ENCODE measurements around the gene PPP1R2. TPM values are rescaled to one million over a fixed set of nuclear protein-coding genes. Genes with fewer than 3 reads are reported as not detected.

Gene PPP1R2
- polyA plus RNA-seq, 1 of the 3 experiments (the other 2 are of a cell fraction) = 8.1 TPM

DNA sequence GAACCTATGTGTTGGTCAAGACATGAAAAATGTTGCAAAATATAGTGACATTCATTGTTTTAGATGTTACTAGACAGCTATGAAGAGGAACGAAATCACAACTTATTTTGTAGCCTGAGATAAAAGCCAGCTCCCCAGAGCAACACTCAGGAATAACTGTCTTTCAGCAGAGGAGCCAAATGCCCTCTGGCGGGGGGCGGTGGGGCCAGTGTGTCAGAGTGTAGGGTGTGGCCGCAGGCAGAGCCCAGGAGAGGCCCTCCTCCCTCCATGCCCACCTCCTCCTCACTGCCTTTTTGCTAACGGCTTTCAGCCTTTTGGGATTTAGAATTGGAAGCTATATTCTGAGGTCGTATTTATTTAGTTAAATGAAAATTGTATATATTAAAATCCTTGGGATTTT is 23.7 kb upstream of the PPP1R2 start (continued):
- TF ChIP-seq, protein P1, sequence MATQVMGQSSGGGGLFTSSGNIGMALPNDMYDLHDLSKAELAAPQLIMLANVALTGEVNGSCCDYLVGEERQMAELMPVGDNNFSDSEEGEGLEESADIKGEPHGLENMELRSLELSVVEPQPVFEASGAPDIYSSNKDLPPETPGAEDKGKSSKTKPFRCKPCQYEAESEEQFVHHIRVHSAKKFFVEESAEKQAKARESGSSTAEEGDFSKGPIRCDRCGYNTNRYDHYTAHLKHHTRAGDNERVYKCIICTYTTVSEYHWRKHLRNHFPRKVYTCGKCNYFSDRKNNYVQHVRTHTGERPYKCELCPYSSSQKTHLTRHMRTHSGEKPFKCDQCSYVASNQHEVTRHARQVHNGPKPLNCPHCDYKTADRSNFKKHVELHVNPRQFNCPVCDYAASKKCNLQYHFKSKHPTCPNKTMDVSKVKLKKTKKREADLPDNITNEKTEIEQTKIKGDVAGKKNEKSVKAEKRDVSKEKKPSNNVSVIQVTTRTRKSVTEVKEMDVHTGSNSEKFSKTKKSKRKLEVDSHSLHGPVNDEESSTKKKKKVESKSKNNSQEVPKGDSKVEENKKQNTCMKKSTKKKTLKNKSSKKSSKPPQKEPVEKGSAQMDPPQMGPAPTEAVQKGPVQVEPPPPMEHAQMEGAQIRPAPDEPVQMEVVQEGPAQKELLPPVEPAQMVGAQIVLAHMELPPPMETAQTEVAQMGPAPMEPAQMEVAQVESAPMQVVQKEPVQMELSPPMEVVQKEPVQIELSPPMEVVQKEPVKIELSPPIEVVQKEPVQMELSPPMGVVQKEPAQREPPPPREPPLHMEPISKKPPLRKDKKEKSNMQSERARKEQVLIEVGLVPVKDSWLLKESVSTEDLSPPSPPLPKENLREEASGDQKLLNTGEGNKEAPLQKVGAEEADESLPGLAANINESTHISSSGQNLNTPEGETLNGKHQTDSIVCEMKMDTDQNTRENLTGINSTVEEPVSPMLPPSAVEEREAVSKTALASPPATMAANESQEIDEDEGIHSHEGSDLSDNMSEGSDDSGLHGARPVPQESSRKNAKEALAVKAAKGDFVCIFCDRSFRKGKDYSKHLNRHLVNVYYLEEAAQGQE (IDR thresholded peaks at IDR 0.05; ENCODE audit: low read depth, low read length) = no peak
- TF ChIP-seq PBX3 (IDR thresholded peaks at IDR 0.05) = no peak
- no peak for TF ChIP-seq POLR2AphosphoS5 (IDR thresholded peaks at IDR 0.05; ENCODE audit: low read depth, low read length)
- no peak for TF ChIP-seq ZBTB33 (IDR thresholded peaks at IDR 0.05; ENCODE audit: borderline replicate concordance, low read depth)
- no peak for TF ChIP-seq FOXM1 (IDR thresholded peaks at IDR 0.05; ENCODE audit: low read depth)
- no peak for TF ChIP-seq SMC3 (IDR thresholded peaks at IDR 0.05; ENCODE audit: low read depth, low read length)

- H3K4me3 ChIP-seq (ENCODE audit: low read depth in 2 of 2, low read length in 1 of 2) = no peak overlapping the region
- no peak overlapping the region for H3K9ac ChIP-seq
- 56% methylated on average over 5 of the region's 7 CpGs for WGBS (ENCODE audit: low lambda C conversion rate)
- no peak overlapping the region for H3K4me2 ChIP-seq
- POLR2A ChIA-PET = no interaction called here
- CTCF ChIA-PET = interaction anchor here (0.8 kb wide), 1 partner anchor 295 kb away, joined by 3 read pairs; the partner anchor contains the start of gene XXYLT1
- no peaks in the 10 kb centered on the region for H3K79me2 ChIP-seq (ENCODE audit: insufficient read depth)
- H3K27me3 ChIP-seq (ENCODE audit: insufficient read depth) = peaks cover 4% of the 10 kb centered on the region; the same call in 1 of the 2 replicates
- H2AFZ ChIP-seq (ENCODE audit: low read depth) = no peak overlapping the region
- H3K27ac ChIP-seq (ENCODE audit: low read depth in 2 of 2, low read length in 1 of 2) = no peak overlapping the region
- H3K9me3 ChIP-seq = no peaks in the 10 kb centered on the region
- H3K9me2 ChIP-seq = no peaks in the 10 kb centered on the region
- H3F3A ChIP-seq (replicated peaks; ENCODE audit: insufficient read depth) = no peaks in the 10 kb centered on the region
- H4K20me1 ChIP-seq (ENCODE audit: insufficient read depth) = no peaks in the 10 kb centered on the region
- H3K4me1 ChIP-seq (ENCODE audit: control insufficient read depth in 1 of 2, insufficient read depth in 2 of 2, low read depth in 1 of 2, low read length in 1 of 2) = peaks cover 0 to 5% of the 10 kb centered on the region in 2 experiments; a peak in 1 of 4 replicates
- H3K36me3 ChIP-seq (replicated peaks in 1 of 2; ENCODE audit: control insufficient read depth in 1 of 2, insufficient read depth in 2 of 2, low read length in 1 of 2) = no peaks in the 10 kb centered on the region
- no peak for DNase-seq
- TF ChIP-seq, protein P2, sequence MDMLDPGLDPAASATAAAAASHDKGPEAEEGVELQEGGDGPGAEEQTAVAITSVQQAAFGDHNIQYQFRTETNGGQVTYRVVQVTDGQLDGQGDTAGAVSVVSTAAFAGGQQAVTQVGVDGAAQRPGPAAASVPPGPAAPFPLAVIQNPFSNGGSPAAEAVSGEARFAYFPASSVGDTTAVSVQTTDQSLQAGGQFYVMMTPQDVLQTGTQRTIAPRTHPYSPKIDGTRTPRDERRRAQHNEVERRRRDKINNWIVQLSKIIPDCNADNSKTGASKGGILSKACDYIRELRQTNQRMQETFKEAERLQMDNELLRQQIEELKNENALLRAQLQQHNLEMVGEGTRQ (IDR thresholded peaks at IDR 0.05; ENCODE audit: borderline replicate concordance, low read depth, low read length) = no peak
- TF ChIP-seq RCOR1 (IDR thresholded peaks at IDR 0.05; ENCODE audit: low read length) (no peak), ZBTB33 (IDR thresholded peaks at IDR 0.05; ENCODE audit: borderline replicate concordance, low read depth) (no peak), FOXM1 (IDR thresholded peaks at IDR 0.05; ENCODE audit: low read depth) (no peak), FOXJ3 (CRISPR knock-in tag; IDR thresholded peaks at IDR 0.05) (no peak), IRF3 (IDR thresholded peaks at IDR 0.05; ENCODE audit: low read depth, low read length) (no peak), TAF1 (IDR thresholded peaks at IDR 0.05; ENCODE audit: borderline replicate concordance, low read depth, low read length) (no peak), YY1 (IDR thresholded peaks at IDR 0.05; ENCODE audit: low read depth) (no peak), TEAD4 (IDR thresholded peaks at IDR 0.05; ENCODE audit: borderline replicate concordance, insufficient read depth) (no peak), EZH2phosphoT487 (IDR thresholded peaks at IDR 0.05; ENCODE audit: borderline replicate concordance, low read depth) (no peak), TCF12 (IDR thresholded peaks at IDR 0.05) (no peak), EP300 (IDR thresholded peaks at IDR 0.05; ENCODE audit: borderline replicate concordance in 1 of 2, low read depth in 1 of 2, low read length in 1 of 2) (no peak), SMC3 (IDR thresholded peaks at IDR 0.05; ENCODE audit: low read depth, low read length) (no peak), PBX3 (IDR thresholded peaks at IDR 0.05) (no peak)
These were observed 22.6 kb upstream of the PPP1R2 start for GRCh38 chr3:195565716-195566115.

Data from SK-N-SH (cell line).